Chondrocyte (in vitro differentiated cells): Measurements from ENCODE around the gene KTN1. TPM values are rescaled to one million over a fixed set of nuclear protein-coding genes. Genes with fewer than 3 reads are reported as not detected.

ENCODE experiments used
- DNase-seq: peaks from one replicate; pipeline ENCODE4 v3.0.0; 2021; ENCODE audit warnings: mixed read lengths, low spot score
- H3K27ac Mint-ChIP-seq: one replicate; pipeline ENCODE4 v1.8.0; 2021; ENCODE audit warnings: mild to moderate bottlenecking, moderate library complexity, mixed read lengths; ENCODE audit not compliant: unreplicated experiment
- H3K27me3 Mint-ChIP-seq: 2 replicates; pipeline ENCODE4 v1.8.0; 2021; ENCODE audit warnings: low read depth, mixed read lengths
- H3K36me3 Mint-ChIP-seq: 2 replicates; pipeline ENCODE4 v1.8.0; 2021; ENCODE audit warnings: low read depth, mixed read lengths
- H3K4me1 Mint-ChIP-seq: 2 replicates; pipeline ENCODE4 v1.8.0; 2021; ENCODE audit warnings: low read depth, mild to moderate bottlenecking, mixed read lengths
- H3K4me3 Mint-ChIP-seq: one replicate; pipeline ENCODE4 v1.8.0; 2021; ENCODE audit warnings: mild to moderate bottlenecking, moderate library complexity, mixed read lengths; ENCODE audit not compliant: unreplicated experiment
- H3K9me3 Mint-ChIP-seq: 2 replicates; pipeline ENCODE4 v1.8.0; 2021; ENCODE audit warnings: low read depth, mixed read lengths
- CTCF ChIP-seq: fragments of 200-600 bp; sonication (generic); IDR thresholded peaks from 2 replicates; pipeline ENCODE4 v1.5.0; 2021; ENCODE audit warnings: antibody characterized with exemption, mild to moderate bottlenecking, moderate library complexity
- total RNA-seq: library from RNA; stranded (reverse); gene quantifications from 3 replicates; pipeline ENCODE4 v1.2.1, GENCODE V29; 2021

The KTN1 gene
- total RNA-seq, 1 donor from 2014 or later = 137 TPM

GRCh38 chr14:55604488-55604887, 24.5 kb downstream of the KTN1 start:
- Mint-ChIP-seq H3K36me3 (peaks cover 2% of the 10 kb centered on the region), H3K27me3 (no peaks in the 10 kb centered on the region), H3K27ac (no peak overlapping the region), H3K9me3 (no peaks in the 10 kb centered on the region), H3K4me1 (peaks cover 19% of the 10 kb centered on the region), H3K4me3 (no peak overlapping the region)
- no peak for TF ChIP-seq CTCF
- no peak for DNase-seq

DNA sequence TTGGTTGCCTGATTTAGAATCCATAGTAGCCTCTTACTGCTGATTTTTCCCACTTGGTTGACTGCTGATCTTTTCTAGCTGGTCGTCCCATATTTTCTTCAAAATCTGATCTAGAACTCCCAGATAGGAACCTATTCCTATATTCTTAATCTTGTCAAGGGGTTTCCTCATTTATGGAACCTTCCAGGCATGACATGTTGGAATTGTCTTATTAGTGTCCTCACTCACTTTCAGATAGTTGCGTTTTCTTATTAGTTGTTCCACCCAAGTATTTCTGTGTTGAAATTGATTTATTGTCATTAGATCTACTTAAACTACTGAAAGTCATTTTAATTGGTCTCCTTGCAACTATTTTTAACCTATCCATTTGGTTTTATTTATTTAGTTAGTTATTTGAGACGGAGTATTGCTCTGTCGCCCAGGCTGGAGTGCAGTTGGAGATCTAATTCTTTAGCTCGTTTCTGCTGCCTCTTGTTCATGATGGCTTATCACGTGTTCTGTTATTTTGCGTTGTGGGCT, 25.0 kb downstream of the KTN1 start:
- no peak overlapping the region for H3K4me3 Mint-ChIP-seq
- H3K36me3 Mint-ChIP-seq = peaks cover 2% of the 10 kb centered on the region
- H3K4me1 Mint-ChIP-seq = peaks cover 21% of the 10 kb centered on the region
- no peak for DNase-seq
- H3K27me3 Mint-ChIP-seq = no peaks in the 10 kb centered on the region
- TF ChIP-seq CTCF = no peak
- H3K27ac Mint-ChIP-seq = peak overlapping the region; percentile 10
- H3K9me3 Mint-ChIP-seq = no peaks in the 10 kb centered on the region

- no peak for DNase-seq
- Mint-ChIP-seq H3K4me1 (peaks cover 19% of the 10 kb centered on the region), H3K27me3 (no peaks in the 10 kb centered on the region), H3K27ac (no peak overlapping the region), H3K36me3 (peaks cover 2% of the 10 kb centered on the region), H3K9me3 (no peaks in the 10 kb centered on the region), H3K4me3 (no peak overlapping the region)
- no peak for TF ChIP-seq CTCF
Observed at GRCh38 chr14:55605793-55606192, 25.8 kb downstream of the KTN1 start.

- no peak overlapping the region for H3K4me3 Mint-ChIP-seq
- H3K27me3 Mint-ChIP-seq = no peaks in the 10 kb centered on the region
- H3K36me3 Mint-ChIP-seq = peaks cover 4% of the 10 kb centered on the region
- peak overlapping the region; percentile 49 for H3K27ac Mint-ChIP-seq
- no peak for TF ChIP-seq CTCF
- peaks cover 26% of the 10 kb centered on the region for H3K4me1 Mint-ChIP-seq
- H3K9me3 Mint-ChIP-seq = no peaks in the 10 kb centered on the region
- no peak for DNase-seq
Observed at GRCh38 chr14:55607386-55607785, 27.4 kb downstream of the KTN1 start.

DNA sequence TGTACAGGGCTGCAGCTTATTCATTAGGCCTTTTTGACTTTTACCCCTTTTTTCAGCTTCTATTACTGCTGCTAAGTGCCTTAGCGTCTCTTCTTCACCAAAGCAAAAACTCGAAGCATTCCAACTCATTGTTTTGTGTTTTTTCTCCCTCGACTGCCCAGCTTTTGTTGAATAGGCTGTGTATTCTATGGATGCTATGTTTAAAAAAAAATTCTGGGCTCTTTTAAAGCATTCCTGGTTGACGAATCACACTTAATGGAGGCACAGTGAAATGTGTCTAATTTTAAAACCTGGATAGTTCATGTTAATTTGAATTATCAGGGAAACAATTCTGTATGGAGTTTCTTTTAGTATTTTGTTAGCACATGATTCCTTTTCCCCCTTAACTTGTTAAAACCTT, 29.7 kb downstream of the KTN1 start:
- no peaks in the 10 kb centered on the region for H3K27me3 Mint-ChIP-seq
- H3K9me3 Mint-ChIP-seq = no peaks in the 10 kb centered on the region
- H3K4me3 Mint-ChIP-seq = no peak overlapping the region
- peaks cover 6% of the 10 kb centered on the region for H3K36me3 Mint-ChIP-seq
- H3K27ac Mint-ChIP-seq = peak overlapping the region; percentile 41
- no peak for TF ChIP-seq CTCF
- peaks cover 35% of the 10 kb centered on the region for H3K4me1 Mint-ChIP-seq
- DNase-seq = no peak
